ENCODE measurements around the gene STYK1.

STYK1 gene

GRCh38 chr12:10701131-10701681 lies 27.4 kb upstream of the STYK1 start:
- H3K27me3 ChIP-seq (ENCODE audit: insufficient read depth, low read depth), result no peaks in the 10 kb centered on the region
- no peak for TF ChIP-seq CTCF (conservative IDR thresholded peaks at IDR 0.05; ENCODE audit: low read depth, low read length)
- peak overlapping the region; percentile 18; the same call in 1 of the 2 replicates for H3K4me2 ChIP-seq
- 0 out of 2 replicates have a peak, but pooled peaks cover 5% of the 10 kb centered on the region for H3K36me3 ChIP-seq (ENCODE audit: insufficient read depth)
- H3K27ac ChIP-seq, result no peak overlapping the region
- no peaks in the 10 kb centered on the region for H3K79me2 ChIP-seq (ENCODE audit: insufficient read depth, low read depth)
- no peak overlapping the region for H3K9ac ChIP-seq
- peaks cover 19% of the 10 kb centered on the region for H3K4me1 ChIP-seq (ENCODE audit: low read depth, poor library complexity, severe bottlenecking)
- no peaks in the 10 kb centered on the region for H4K20me1 ChIP-seq (ENCODE audit: insufficient read depth)
- no peak overlapping the region for H2AFZ ChIP-seq (ENCODE audit: low read depth)
- H3K4me3 ChIP-seq (IDR thresholded peaks at IDR 0.05; ENCODE audit: insufficient read depth, low read depth, low read length), result no peak overlapping the region

- Histone ChIP-seq H3K9ac (no peak overlapping the region), H2AFZ (ENCODE audit: low read depth) (no peak overlapping the region), H3K4me2 (no peak overlapping the region), H3K79me2 (ENCODE audit: insufficient read depth, low read depth) (no peaks in the 10 kb centered on the region), H3K27ac (no peak overlapping the region), H3K4me3 (IDR thresholded peaks at IDR 0.05; ENCODE audit: insufficient read depth, low read depth, low read length) (no peak overlapping the region), H3K4me1 (ENCODE audit: low read depth, poor library complexity, severe bottlenecking) (peaks cover 19% of the 10 kb centered on the region), H4K20me1 (ENCODE audit: insufficient read depth) (no peaks in the 10 kb centered on the region), H3K27me3 (ENCODE audit: insufficient read depth, low read depth) (no peaks in the 10 kb centered on the region), H3K36me3 (ENCODE audit: insufficient read depth) (0 out of 2 replicates have a peak, but pooled peaks cover 5% of the 10 kb centered on the region)
- no peak for TF ChIP-seq CTCF (conservative IDR thresholded peaks at IDR 0.05; ENCODE audit: low read depth, low read length)
Measured at GRCh38 chr12:10700581-10700980, 26.7 kb upstream of the STYK1 start.

- H3K4me3 ChIP-seq (IDR thresholded peaks at IDR 0.05; ENCODE audit: insufficient read depth, low read depth, low read length), result no peak overlapping the region
- no peak overlapping the region for H3K9ac ChIP-seq
- no peak overlapping the region for H3K4me2 ChIP-seq
- no peaks in the 10 kb centered on the region for H3K79me2 ChIP-seq (ENCODE audit: insufficient read depth, low read depth)
- no peak for TF ChIP-seq CTCF (conservative IDR thresholded peaks at IDR 0.05; ENCODE audit: low read depth, low read length)
- H3K4me1 ChIP-seq (ENCODE audit: low read depth, poor library complexity, severe bottlenecking), result peaks cover 19% of the 10 kb centered on the region
- 0 out of 2 replicates have a peak, but pooled peaks cover 5% of the 10 kb centered on the region for H3K36me3 ChIP-seq (ENCODE audit: insufficient read depth)
- H3K27ac ChIP-seq, result no peak overlapping the region
- no peaks in the 10 kb centered on the region for H3K27me3 ChIP-seq (ENCODE audit: insufficient read depth, low read depth)
- H2AFZ ChIP-seq (ENCODE audit: low read depth), result no peak overlapping the region
- no peaks in the 10 kb centered on the region for H4K20me1 ChIP-seq (ENCODE audit: insufficient read depth)
Measured at GRCh38 chr12:10697862-10698261, 24.0 kb upstream of the STYK1 start.

GRCh38 chr12:10697156-10697555 lies 23.3 kb upstream of the STYK1 start:
- peaks cover 19% of the 10 kb centered on the region for H3K4me1 ChIP-seq (ENCODE audit: low read depth, poor library complexity, severe bottlenecking)
- H3K9ac ChIP-seq, result no peak overlapping the region
- no peak overlapping the region for H3K4me2 ChIP-seq
- no peak for TF ChIP-seq CTCF (conservative IDR thresholded peaks at IDR 0.05; ENCODE audit: low read depth, low read length)
- no peaks in the 10 kb centered on the region for H3K79me2 ChIP-seq (ENCODE audit: insufficient read depth, low read depth)
- H3K36me3 ChIP-seq (ENCODE audit: insufficient read depth), result 0 out of 2 replicates have a peak, but pooled peaks cover 5% of the 10 kb centered on the region
- no peak overlapping the region for H3K27ac ChIP-seq
- H3K4me3 ChIP-seq (IDR thresholded peaks at IDR 0.05; ENCODE audit: insufficient read depth, low read depth, low read length), result no peak overlapping the region
- H3K27me3 ChIP-seq (ENCODE audit: insufficient read depth, low read depth), result no peaks in the 10 kb centered on the region
- H2AFZ ChIP-seq (ENCODE audit: low read depth), result no peak overlapping the region
- no peaks in the 10 kb centered on the region for H4K20me1 ChIP-seq (ENCODE audit: insufficient read depth)

All from KMS-11 (cell line).